CD8-positive, alpha-beta memory T cell (primary cell): ENCODE data around the gene BEST4. TPM values are rescaled to one million over a fixed set of nuclear protein-coding genes. Genes with fewer than 3 reads are reported as not detected.

Experiments used
- CTCF ChIA-PET: fragments of 350-600 bp; sonication (Branson Sonifier 250); formaldehyde crosslinking; loops from one replicate; lab custom pipeline; 2021; ENCODE audit warnings: antibody characterized with exemption; lab: Charles Lee
- POLR2A ChIA-PET: fragments of 350-600 bp; sonication (Branson Sonifier 250); formaldehyde crosslinking; loops from one replicate; lab custom pipeline; 2021; ENCODE audit warnings: antibody characterized with exemption; lab: Charles Lee
- DNase-seq, 5 donors: peaks; one replicate each; pipeline versions ENCODE4 v3.0.0 to v3.0.0-alpha.2; 2020 to 2022; ENCODE audit warnings: mixed read lengths in 1 of 5
- H3K27ac ChIP-seq: one replicate; pipeline ENCODE4 v1.7.0; 2013; ENCODE audit warnings: low read depth, mild to moderate bottlenecking, low read length, moderate library complexity
- H3K27me3 ChIP-seq: 2 replicates; pipeline ENCODE4 v1.7.0; 2013; ENCODE audit warnings: low read length, mild to moderate bottlenecking; ENCODE audit not compliant: insufficient read depth, poor library complexity, severe bottlenecking
- H3K36me3 ChIP-seq: 2 replicates; pipeline ENCODE4 v1.7.0; 2013; ENCODE audit warnings: mild to moderate bottlenecking, low read length, moderate library complexity; ENCODE audit not compliant: insufficient read depth
- H3K4me1 ChIP-seq: 2 replicates; pipeline ENCODE4 v1.7.0; 2013; ENCODE audit warnings: mild to moderate bottlenecking, low read length, moderate library complexity; ENCODE audit not compliant: insufficient read depth
- H3K4me3 ChIP-seq: 2 replicates; pipeline ENCODE4 v1.7.0; 2013; ENCODE audit warnings: mild to moderate bottlenecking, low read length
- H3K9me3 ChIP-seq: 2 replicates; pipeline ENCODE4 v1.7.0; 2013; ENCODE audit warnings: mild to moderate bottlenecking, low read length
- H3K27ac Mint-ChIP-seq, 8 donors: one replicate each; pipeline ENCODE4 v1.8.0; 2020 to 2021; ENCODE audit warnings: mixed read lengths in 8 of 8, mild to moderate bottlenecking in 6 of 8, inconsistent platforms in 3 of 8, moderate library complexity in 3 of 8
- H3K27me3 Mint-ChIP-seq, 2 donors: one replicate each; pipeline ENCODE4 v1.8.0; 2020 to 2021; ENCODE audit warnings: mixed read lengths in 2 of 2, mild to moderate bottlenecking in 1 of 2, moderate library complexity in 1 of 2
- H3K36me3 Mint-ChIP-seq, 3 donors: one replicate each; pipeline ENCODE4 v1.8.0; 2020 to 2021; ENCODE audit warnings: mixed read lengths in 3 of 3, inconsistent platforms in 1 of 3, mild to moderate bottlenecking in 1 of 3
- H3K4me1 Mint-ChIP-seq, 3 donors: one replicate each; pipeline ENCODE4 v1.8.0; 2020 to 2021; ENCODE audit warnings: mixed read lengths in 3 of 3, inconsistent platforms in 1 of 3, mild to moderate bottlenecking in 1 of 3
- H3K4me3 Mint-ChIP-seq, 7 donors: one replicate each; pipeline ENCODE4 v1.8.0; 2020 to 2021; ENCODE audit warnings: mixed read lengths in 7 of 7, mild to moderate bottlenecking in 6 of 7, moderate library complexity in 4 of 7, inconsistent platforms in 2 of 7
- H3K9me3 Mint-ChIP-seq, 5 donors: one replicate each; pipeline ENCODE4 v1.8.0; 2020 to 2022; ENCODE audit warnings: mixed read lengths in 5 of 5, mild to moderate bottlenecking in 3 of 5, moderate library complexity in 2 of 5, inconsistent platforms in 1 of 5
- polyA plus RNA-seq: library from polyadenylated mRNA; unstranded; fragments of 300-500 nt; fragmentation: Illumina TruSeq; gene quantifications from one replicate; pipeline ENCODE4 v1.2.3, GENCODE V29; 2021
- total RNA-seq, 2 experiments: library from RNA; stranded (reverse); gene quantifications; one replicate each; pipeline ENCODE4 v1.2.3, GENCODE V29; 2021

The BEST4 gene
- total and polyA plus RNA-seq, 3 experiments from 2014 or later, result 0.54 to 1.4 (median 1.2) TPM

DNA sequence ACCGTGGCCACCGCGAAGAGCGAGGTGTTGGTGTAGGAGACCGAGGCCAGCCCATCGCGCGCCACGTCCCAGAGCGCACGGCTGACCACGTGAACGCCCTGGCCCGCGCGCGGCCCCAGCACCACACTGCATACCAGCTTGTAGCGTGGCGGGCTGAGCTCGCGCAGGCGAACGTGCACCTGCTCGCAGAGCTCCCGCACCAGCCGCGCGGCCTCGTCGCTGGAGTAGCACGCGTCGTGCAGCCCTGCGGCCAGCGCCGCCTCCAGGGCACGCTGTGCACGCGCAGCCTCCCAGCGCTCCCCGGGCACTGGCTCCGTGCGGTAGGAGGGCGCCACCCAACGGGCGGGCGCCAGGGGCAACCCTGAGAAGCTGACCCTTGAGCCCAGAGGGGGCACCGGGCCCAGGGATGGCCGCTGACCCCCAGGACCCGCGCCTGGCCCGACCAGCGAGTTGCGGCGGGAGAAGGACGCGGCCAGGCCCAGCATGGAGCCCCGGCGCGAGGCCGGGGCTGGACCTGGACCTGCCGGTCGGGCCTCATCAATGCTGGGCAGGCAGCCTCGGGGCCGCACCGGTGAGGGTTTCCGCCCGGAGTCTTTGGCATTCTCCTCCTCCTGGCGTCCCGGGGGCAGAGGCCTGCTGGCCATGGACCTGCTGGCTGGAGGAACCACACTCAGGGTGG, 18.2 kb upstream of the BEST4 start:
- peak overlapping the region in 2 of 7 donors; percentile 90 for H3K4me3 Mint-ChIP-seq
- peaks cover 64 to 77% (median 69%) of the 10 kb centered on the region in 3 donors for H3K4me1 Mint-ChIP-seq
- ChIA-PET POLR2A (interaction anchor here (0.5 to 5.3 kb wide), 5 partner anchors 8 to 35 kb away, joined by 3 to 120 read pairs (median 9); partner anchors contain the start of gene RPS8), CTCF (interaction anchor here (1.2 to 4.3 kb wide), 4 partner anchors 13 to 30 kb away, joined by 3 to 15 read pairs (median 8); partner anchors contain the start of gene BEST4)
- H3K27me3 Mint-ChIP-seq, result peaks cover 0 to 3% of the 10 kb centered on the region in 2 donors
- H3K9me3 Mint-ChIP-seq, result no peaks in the 10 kb centered on the region
- Histone ChIP-seq H3K36me3 (peaks cover 29% of the 10 kb centered on the region), H3K4me3 (peak overlapping the region; percentile 42), H3K9me3 (no peaks in the 10 kb centered on the region), H3K27ac (peak overlapping the region; percentile 96), H3K4me1 (peaks cover 72% of the 10 kb centered on the region), H3K27me3 (no peaks in the 10 kb centered on the region)
- peak overlapping the region; percentile 97 to 100 (median 100) for H3K27ac Mint-ChIP-seq
- peaks cover 13 to 57% (median 14%) of the 10 kb centered on the region in 3 donors for H3K36me3 Mint-ChIP-seq
- DNase-seq, result peak in 3 of 5 donors; percentile 38 to 54 (median 38)

GRCh38 chr1:44805311-44806024, 17.5 kb upstream of the BEST4 start:
- H3K27ac Mint-ChIP-seq, result peak overlapping the region; percentile 59 to 91 (median 88)
- ChIA-PET CTCF (interaction anchor here (0.9 to 1.2 kb wide), 2 partner anchors 12 to 13 kb away, joined by 3 to 4 read pairs; no protein-coding TSS in a partner anchor), POLR2A (interaction anchor here (0.6 to 2.5 kb wide), 3 partner anchors 9 to 128 kb away, joined by 3 to 9 read pairs (median 4); no protein-coding TSS in a partner anchor)
- peaks cover 14 to 62% (median 14%) of the 10 kb centered on the region in 3 donors for H3K36me3 Mint-ChIP-seq
- Histone ChIP-seq H3K9me3 (no peaks in the 10 kb centered on the region), H3K27me3 (no peaks in the 10 kb centered on the region), H3K27ac (no peak overlapping the region), H3K4me1 (peaks cover 66% of the 10 kb centered on the region), H3K4me3 (no peak overlapping the region), H3K36me3 (peaks cover 29% of the 10 kb centered on the region)
- H3K4me3 Mint-ChIP-seq, result peak overlapping the region in 2 of 7 donors; percentile 21 to 74
- DNase-seq, result no peak
- peaks cover 0 to under 1% of the 10 kb centered on the region in 2 donors for H3K27me3 Mint-ChIP-seq
- peaks cover 59 to 73% (median 66%) of the 10 kb centered on the region in 3 donors for H3K4me1 Mint-ChIP-seq
- H3K9me3 Mint-ChIP-seq, result no peaks in the 10 kb centered on the region

- Histone ChIP-seq H3K4me1 (peaks cover 53% of the 10 kb centered on the region), H3K36me3 (peaks cover 29% of the 10 kb centered on the region), H3K9me3 (no peaks in the 10 kb centered on the region), H3K4me3 (no peak overlapping the region), H3K27ac (no peak overlapping the region), H3K27me3 (no peaks in the 10 kb centered on the region)
- ChIA-PET POLR2A (interaction anchor here (0.6 to 2.5 kb wide), 3 partner anchors 14 to 498 kb away, joined by 4 to 9 read pairs (median 9); no protein-coding TSS in a partner anchor), CTCF (no interaction called here)
- peak overlapping the region in 5 of 7 donors; percentile 54 to 98 (median 65) for H3K4me3 Mint-ChIP-seq
- peak overlapping the region; percentile 80 to 98 (median 90) for H3K27ac Mint-ChIP-seq
- H3K27me3 Mint-ChIP-seq, result no peaks in the 10 kb centered on the region
- H3K9me3 Mint-ChIP-seq, result no peaks in the 10 kb centered on the region
- DNase-seq, result no peak
- H3K36me3 Mint-ChIP-seq, result peaks cover 14 to 59% (median 14%) of the 10 kb centered on the region in 3 donors
- peaks cover 44 to 64% (median 58%) of the 10 kb centered on the region in 3 donors for H3K4me1 Mint-ChIP-seq
Measured at GRCh38 chr1:44803312-44804095, 15.5 kb upstream of the BEST4 start.

GRCh38 chr1:44803062-44803311, 15.0 kb upstream of the BEST4 start:
- no peak for DNase-seq
- Histone ChIP-seq H3K27me3 (no peaks in the 10 kb centered on the region), H3K4me3 (no peak overlapping the region), H3K4me1 (peaks cover 48% of the 10 kb centered on the region), H3K27ac (no peak overlapping the region), H3K36me3 (peaks cover 29% of the 10 kb centered on the region), H3K9me3 (no peaks in the 10 kb centered on the region)
- H3K4me3 Mint-ChIP-seq, result peak overlapping the region; percentile 9 to 98 (median 55)
- POLR2A ChIA-PET, result interaction anchor here (0.6 to 4.3 kb wide), 3 partner anchors 11 to 499 kb away, joined by 3 to 89 read pairs (median 9); no protein-coding TSS in a partner anchor
- H3K36me3 Mint-ChIP-seq, result peaks cover 14 to 58% (median 14%) of the 10 kb centered on the region in 3 donors
- H3K4me1 Mint-ChIP-seq, result peaks cover 41 to 60% (median 55%) of the 10 kb centered on the region in 3 donors
- no peaks in the 10 kb centered on the region for H3K27me3 Mint-ChIP-seq
- H3K9me3 Mint-ChIP-seq, result no peaks in the 10 kb centered on the region
- H3K27ac Mint-ChIP-seq, result peak overlapping the region; percentile 41 to 98 (median 90)
- CTCF ChIA-PET, result interaction anchor here (1.0 to 1.2 kb wide), 2 partner anchors 11 to 19 kb away, joined by 4 read pairs; no protein-coding TSS in a partner anchor

- Histone ChIP-seq H3K9me3 (no peaks in the 10 kb centered on the region), H3K27ac (peak overlapping the region; percentile 93), H3K36me3 (peaks cover 29% of the 10 kb centered on the region), H3K4me1 (peaks cover 43% of the 10 kb centered on the region), H3K27me3 (no peaks in the 10 kb centered on the region), H3K4me3 (peak overlapping the region; percentile 90)
- Mint-ChIP-seq H3K27me3 (no peaks in the 10 kb centered on the region), H3K27ac (peak overlapping the region; percentile 43 to 98 (median 90)), H3K9me3 (no peaks in the 10 kb centered on the region), H3K4me1 (peaks cover 36 to 55% (median 50%) of the 10 kb centered on the region in 3 donors), H3K36me3 (peaks cover 14 to 58% (median 14%) of the 10 kb centered on the region in 3 donors), H3K4me3 (peak overlapping the region; percentile 80 to 98 (median 94))
- ChIA-PET POLR2A (interaction anchor here (0.6 to 4.3 kb wide), 4 partner anchors 11 to 499 kb away, joined by 3 to 89 read pairs (median 10); no protein-coding TSS in a partner anchor), CTCF (interaction anchor here (1.0 to 1.2 kb wide), 2 partner anchors 11 to 20 kb away, joined by 4 read pairs; no protein-coding TSS in a partner anchor)
- peak in 1 of 5 donors; percentile 62 for DNase-seq
Measured at GRCh38 chr1:44802306-44803061, 14.5 kb upstream of the BEST4 start.

GRCh38 chr1:44801491-44802305, 13.7 kb upstream of the BEST4 start:
- Mint-ChIP-seq H3K36me3 (peaks cover 12 to 52% (median 14%) of the 10 kb centered on the region in 3 donors), H3K27ac (peak overlapping the region; percentile 80 to 99 (median 92)), H3K9me3 (no peaks in the 10 kb centered on the region), H3K27me3 (no peaks in the 10 kb centered on the region), H3K4me3 (peak overlapping the region; percentile 80 to 98 (median 94)), H3K4me1 (peaks cover 28 to 47% (median 42%) of the 10 kb centered on the region in 3 donors)
- CTCF ChIA-PET, result interaction anchor here (1.0 to 3.8 kb wide), 7 partner anchors 7 to 71 kb away, joined by 4 to 112 read pairs (median 11); partner anchors contain the start of genes BTBD19 and RNU5D-1
- peaks cover 27% of the 10 kb centered on the region for H3K36me3 ChIP-seq
- POLR2A ChIA-PET, result interaction anchor here (0.6 to 4.3 kb wide), 6 partner anchors 7 to 35 kb away, joined by 3 to 122 read pairs (median 50); partner anchors contain the start of gene BTBD19
- H3K4me3 ChIP-seq, result peak overlapping the region; percentile 90
- peak in 4 of 5 donors; percentile 21 to 66 (median 50) for DNase-seq
- H3K27me3 ChIP-seq, result no peaks in the 10 kb centered on the region
- H3K4me1 ChIP-seq, result peaks cover 35% of the 10 kb centered on the region
- H3K27ac ChIP-seq, result peak overlapping the region; percentile 93
- H3K9me3 ChIP-seq, result no peaks in the 10 kb centered on the region
